ENCODE data around the gene CAND2.
A peak's percentile ranks its signal among the peaks of the same experiment; 100 is the strongest.

CAND2 gene

GRCh38 chr3:12816521-12817342 is 20.3 kb downstream of the CAND2 start:
- ATAC-seq (replicated peaks) (no peak), DNase-seq (no peak)
- Mint-ChIP-seq H3K4me1 (ENCODE audit: low read depth in 2 of 2) (no peaks in the 10 kb centered on the region), H3K4me3 (no peak overlapping the region), H3K27me3 (no peaks in the 10 kb centered on the region), H3K36me3 (ENCODE audit: insufficient read depth) (no peaks in the 10 kb centered on the region), H3K9me3 (no peaks in the 10 kb centered on the region), H3K27ac (no peak overlapping the region)

GRCh38 chr3:12817343-12817710 is 20.8 kb downstream of the CAND2 start:
- H3K27ac Mint-ChIP-seq: no peak overlapping the region
- H3K36me3 Mint-ChIP-seq (ENCODE audit: insufficient read depth): no peaks in the 10 kb centered on the region
- no peaks in the 10 kb centered on the region for H3K27me3 Mint-ChIP-seq
- H3K9me3 Mint-ChIP-seq: no peaks in the 10 kb centered on the region
- H3K4me1 Mint-ChIP-seq (ENCODE audit: low read depth in 2 of 2): no peaks in the 10 kb centered on the region
- ATAC-seq (replicated peaks) (no peak), DNase-seq (no peak)
- H3K4me3 Mint-ChIP-seq: no peak overlapping the region

DNA sequence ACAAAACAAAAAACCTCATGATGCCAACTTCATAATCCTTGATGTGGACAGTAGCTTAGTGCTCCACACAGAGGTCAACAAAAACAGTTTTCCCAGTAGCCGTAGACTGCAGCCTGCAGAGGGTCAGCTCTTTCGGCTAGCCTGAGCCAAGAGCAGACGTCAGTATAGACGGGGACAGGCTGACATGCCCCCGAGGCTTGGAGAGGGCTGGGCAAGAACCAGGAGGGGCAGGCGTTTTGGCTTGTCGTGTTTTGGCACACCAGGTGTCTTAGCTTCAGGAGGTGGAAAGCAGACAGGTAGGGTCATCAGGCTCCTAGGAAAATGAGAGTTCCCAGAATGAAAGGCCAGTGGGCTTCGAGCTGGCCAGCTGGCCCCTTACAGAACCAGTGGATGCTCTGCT is 21.8 kb downstream of the CAND2 start:
- H3K4me1 Mint-ChIP-seq (ENCODE audit: low read depth in 2 of 2): peaks cover 0 to 4% of the 10 kb centered on the region in 2 donors
- ATAC-seq (replicated peaks) (no peak), DNase-seq (no peak)
- H3K9me3 Mint-ChIP-seq: no peaks in the 10 kb centered on the region
- no peaks in the 10 kb centered on the region for H3K36me3 Mint-ChIP-seq (ENCODE audit: insufficient read depth)
- H3K27me3 Mint-ChIP-seq: no peaks in the 10 kb centered on the region
- no peak overlapping the region for H3K4me3 Mint-ChIP-seq
- H3K27ac Mint-ChIP-seq: no peak overlapping the region

- Mint-ChIP-seq H3K36me3 (ENCODE audit: insufficient read depth) (no peaks in the 10 kb centered on the region), H3K27ac (no peak overlapping the region), H3K27me3 (no peaks in the 10 kb centered on the region), H3K4me3 (no peak overlapping the region), H3K9me3 (no peaks in the 10 kb centered on the region), H3K4me1 (ENCODE audit: low read depth in 2 of 2) (peaks cover 0 to 4% of the 10 kb centered on the region in 2 donors)
- DNase-seq: no peak
- ATAC-seq (replicated peaks): no peak
Observed at GRCh38 chr3:12818773-12819172, 22.3 kb downstream of the CAND2 start.

GRCh38 chr3:12822725-12823373 is 26.4 kb downstream of the CAND2 start:
- ATAC-seq (replicated peaks): no peak
- no peaks in the 10 kb centered on the region for H3K36me3 Mint-ChIP-seq (ENCODE audit: insufficient read depth)
- H3K27ac Mint-ChIP-seq: peak overlapping the region in 1 of 2 donors; percentile 4
- DNase-seq: no peak
- no peaks in the 10 kb centered on the region for H3K27me3 Mint-ChIP-seq
- H3K4me3 Mint-ChIP-seq: no peak overlapping the region
- peaks cover 0 to 4% of the 10 kb centered on the region in 2 donors for H3K4me1 Mint-ChIP-seq (ENCODE audit: low read depth in 2 of 2)
- H3K9me3 Mint-ChIP-seq: no peaks in the 10 kb centered on the region

- H3K9me3 Mint-ChIP-seq: no peaks in the 10 kb centered on the region
- H3K36me3 Mint-ChIP-seq (ENCODE audit: insufficient read depth): no peaks in the 10 kb centered on the region
- H3K27me3 Mint-ChIP-seq: no peaks in the 10 kb centered on the region
- peaks cover 0 to 4% of the 10 kb centered on the region in 2 donors for H3K4me1 Mint-ChIP-seq (ENCODE audit: low read depth in 2 of 2)
- H3K27ac Mint-ChIP-seq: no peak overlapping the region
- DNase-seq: no peak
- H3K4me3 Mint-ChIP-seq: no peak overlapping the region
- ATAC-seq (replicated peaks): no peak
Observed at GRCh38 chr3:12824299-12824698, 27.8 kb downstream of the CAND2 start.

GRCh38 chr3:12825156-12825555 is 28.7 kb downstream of the CAND2 start:
- Mint-ChIP-seq H3K27me3 (no peaks in the 10 kb centered on the region), H3K9me3 (no peaks in the 10 kb centered on the region), H3K4me1 (ENCODE audit: low read depth in 2 of 2) (peaks cover 0 to 4% of the 10 kb centered on the region in 2 donors), H3K36me3 (ENCODE audit: insufficient read depth) (no peaks in the 10 kb centered on the region), H3K4me3 (no peak overlapping the region), H3K27ac (no peak overlapping the region)
- ATAC-seq (replicated peaks) (no peak), DNase-seq (no peak)

GRCh38 chr3:12828751-12829150 is 32.3 kb downstream of the CAND2 start:
- no peak for DNase-seq
- Mint-ChIP-seq H3K36me3 (ENCODE audit: insufficient read depth) (peaks cover 22% of the 10 kb centered on the region), H3K27ac (no peak overlapping the region), H3K27me3 (no peaks in the 10 kb centered on the region), H3K4me1 (ENCODE audit: low read depth in 2 of 2) (peaks cover 0 to 2% of the 10 kb centered on the region in 2 donors), H3K9me3 (no peaks in the 10 kb centered on the region), H3K4me3 (no peak overlapping the region)
- ATAC-seq (replicated peaks): no peak

- Mint-ChIP-seq H3K9me3 (no peaks in the 10 kb centered on the region), H3K4me3 (no peak overlapping the region), H3K27ac (no peak overlapping the region), H3K27me3 (no peaks in the 10 kb centered on the region), H3K36me3 (ENCODE audit: insufficient read depth) (peaks cover 29% of the 10 kb centered on the region), H3K4me1 (ENCODE audit: low read depth in 2 of 2) (peaks cover 0 to 3% of the 10 kb centered on the region in 2 donors)
- DNase-seq: no peak
- ATAC-seq (replicated peaks): no peak
Observed at GRCh38 chr3:12829404-12829803, 32.9 kb downstream of the CAND2 start.

- ATAC-seq (replicated peaks) (no peak), DNase-seq (no peak)
- H3K4me1 Mint-ChIP-seq (ENCODE audit: low read depth in 2 of 2): peaks cover 0 to 3% of the 10 kb centered on the region in 2 donors
- no peak overlapping the region for H3K27ac Mint-ChIP-seq
- no peaks in the 10 kb centered on the region for H3K27me3 Mint-ChIP-seq
- H3K4me3 Mint-ChIP-seq: no peak overlapping the region
- H3K36me3 Mint-ChIP-seq (ENCODE audit: insufficient read depth): peaks cover 32% of the 10 kb centered on the region
- no peaks in the 10 kb centered on the region for H3K9me3 Mint-ChIP-seq
Observed at GRCh38 chr3:12829886-12830784, 33.7 kb downstream of the CAND2 start.

DNA sequence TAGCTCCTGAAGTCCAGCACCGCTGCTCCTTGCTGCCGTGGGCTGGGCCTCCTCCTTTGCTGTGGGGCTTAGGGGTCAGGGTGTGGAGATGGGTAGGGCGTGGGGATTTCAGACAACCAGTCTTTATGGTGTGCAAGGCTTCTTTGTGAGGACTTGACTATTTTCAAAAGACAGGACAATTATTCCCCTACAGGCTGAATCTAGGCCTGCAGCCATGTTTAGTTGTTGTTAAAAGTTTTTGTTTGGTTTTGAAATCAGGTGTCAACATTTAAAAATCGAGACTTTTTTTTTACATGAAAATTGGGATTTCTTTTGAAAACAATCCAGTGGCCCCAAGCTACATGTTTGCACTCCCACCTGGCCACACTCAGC is 34.3 kb downstream of the CAND2 start:
- ATAC-seq (replicated peaks) (no peak), DNase-seq (no peak)
- H3K27ac Mint-ChIP-seq: no peak overlapping the region
- H3K4me3 Mint-ChIP-seq: no peak overlapping the region
- H3K9me3 Mint-ChIP-seq: no peaks in the 10 kb centered on the region
- H3K27me3 Mint-ChIP-seq: no peaks in the 10 kb centered on the region
- H3K4me1 Mint-ChIP-seq (ENCODE audit: low read depth in 2 of 2): peaks cover 0 to 3% of the 10 kb centered on the region in 2 donors
- peaks cover 38% of the 10 kb centered on the region for H3K36me3 Mint-ChIP-seq (ENCODE audit: insufficient read depth)

GRCh38 chr3:12831301-12831866 is 34.9 kb downstream of the CAND2 start:
- no peak for DNase-seq
- Mint-ChIP-seq H3K9me3 (no peaks in the 10 kb centered on the region), H3K27me3 (no peaks in the 10 kb centered on the region), H3K36me3 (ENCODE audit: insufficient read depth) (peaks cover 44% of the 10 kb centered on the region), H3K27ac (peak overlapping the region; percentile 39 to 49), H3K4me1 (ENCODE audit: low read depth in 2 of 2) (peaks cover 0 to 3% of the 10 kb centered on the region in 2 donors), H3K4me3 (no peak overlapping the region)
- no peak for ATAC-seq (replicated peaks)

Data from effector memory CD8-positive, alpha-beta T cell (primary cell).